Stimulated activated CD8-positive, alpha-beta memory T cell treated with anti-CD3 and anti-CD28 coated beads, Interleukin-4, amount 100 ng/mL, for 24 hours (primary cell): ENCODE measurements around the gene TMEM45B.
"Not testable (repeated sequence)": the region's sequence is repeated elsewhere in the genome, so short reads cannot be mapped to it uniquely, and the experiment has no call there.

Source experiments
- DNase-seq: peaks from one replicate; pipeline ENCODE4 v3.0.0-alpha.2; 2020; ENCODE audit warnings: low read depth

The TMEM45B gene

DNA sequence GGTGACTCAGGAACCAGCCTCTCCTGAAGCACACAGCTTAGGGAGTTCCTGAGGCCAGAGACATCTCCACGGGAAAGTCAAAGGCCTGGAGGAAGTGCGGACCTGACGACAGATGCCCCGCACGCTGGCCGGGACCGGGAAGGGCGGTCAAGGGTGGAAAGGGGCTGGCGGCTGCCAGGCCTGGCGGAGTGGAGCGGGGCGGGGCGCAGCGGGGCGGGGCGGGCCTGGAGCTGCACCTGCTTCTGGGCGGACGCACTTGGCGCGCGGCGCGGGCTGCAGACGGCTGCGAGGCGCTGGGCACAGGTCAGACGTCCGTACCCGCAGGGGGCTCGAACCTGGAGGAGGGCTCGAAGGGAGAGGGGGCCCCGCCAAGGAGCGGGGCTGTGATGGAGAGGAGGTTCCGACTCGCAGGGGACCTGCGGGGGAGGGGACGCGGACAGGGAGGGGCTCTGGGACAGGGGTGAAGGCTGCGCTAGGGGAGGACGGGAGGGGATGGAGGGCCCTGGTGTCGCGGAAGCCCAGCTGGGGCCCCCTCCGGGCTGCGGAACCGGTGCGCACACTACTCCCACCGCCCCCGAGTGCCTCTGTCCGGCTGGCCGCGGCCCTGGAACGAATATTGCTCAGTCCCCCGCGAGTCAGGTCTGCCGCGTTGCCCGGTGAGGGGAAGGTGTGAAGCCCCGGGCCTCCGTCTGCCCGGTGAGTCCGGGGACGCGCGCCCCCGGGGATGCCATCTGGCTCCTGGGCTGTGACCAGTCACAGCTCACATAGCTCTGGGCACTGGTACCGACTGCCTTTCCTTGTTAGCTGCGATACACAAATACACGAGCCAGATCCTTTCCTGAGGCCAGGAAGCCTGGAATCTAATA lies at the start of gene TMEM45B:
TMEM45B (plus strand) TSS at position 253 of the 866 bp plus-strand sequence. CDS start 36,635 bp downstream, outside the sequence.
- no peak for DNase-seq

DNA sequence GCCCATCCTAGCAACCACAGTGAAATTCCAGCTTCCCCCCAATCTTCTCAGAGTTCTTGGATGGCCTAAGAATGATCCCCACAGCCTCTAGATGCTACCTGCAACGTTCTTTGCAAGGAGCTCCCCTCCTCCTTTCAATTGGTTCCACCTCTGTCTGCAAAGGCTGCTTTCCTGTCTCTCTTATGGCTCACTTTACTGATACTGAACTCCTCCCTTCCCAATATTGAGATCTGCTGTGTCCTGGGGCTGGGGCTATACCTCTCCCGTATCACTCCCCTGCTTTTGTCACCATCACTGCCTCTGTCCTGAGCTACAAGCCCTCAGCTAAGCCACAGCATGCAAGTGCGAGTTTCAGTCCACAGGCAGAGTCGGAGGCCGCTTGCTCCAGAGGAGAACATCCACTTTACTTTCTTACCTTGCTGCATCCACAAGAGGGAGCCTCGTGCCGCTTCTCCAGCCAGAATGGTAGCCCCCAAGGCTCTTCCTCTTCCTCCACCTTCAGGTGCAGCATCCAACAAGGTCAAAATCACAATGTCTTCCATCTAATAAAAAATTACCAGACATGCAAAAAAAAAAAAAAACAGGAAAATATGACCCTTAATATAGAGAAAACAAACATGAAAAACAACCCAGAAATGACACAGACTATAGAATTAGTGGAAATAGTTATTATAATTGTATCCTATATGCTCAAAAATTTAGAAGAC lies 48.6 kb upstream of the TMEM45B start:
- DNase-seq = no peak

GRCh38 chr11:129767827-129768226 lies 47.8 kb upstream of the TMEM45B start:
- DNase-seq = no peak

- no peak for DNase-seq
Measured at GRCh38 chr11:129768356-129768755, 47.3 kb upstream of the TMEM45B start.

DNA sequence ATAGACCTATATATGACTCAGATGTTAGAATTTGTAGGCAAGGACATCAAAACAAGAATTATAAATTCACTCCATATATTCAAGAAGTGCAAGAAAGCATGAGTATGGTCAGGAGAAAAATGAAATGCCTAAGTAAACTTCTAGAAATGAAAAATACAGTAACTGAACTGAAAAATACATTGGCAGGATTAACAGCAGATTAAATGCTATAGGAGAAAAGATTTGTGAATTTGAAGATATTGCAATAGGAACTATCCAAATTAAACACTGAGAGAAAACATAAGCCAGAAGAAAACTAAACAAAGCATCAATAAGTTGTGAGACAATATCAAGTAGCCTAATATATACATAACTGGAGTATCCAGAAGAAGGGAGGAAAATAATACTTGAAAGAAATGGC lies 46.6 kb upstream of the TMEM45B start:
- no peak for DNase-seq

DNA sequence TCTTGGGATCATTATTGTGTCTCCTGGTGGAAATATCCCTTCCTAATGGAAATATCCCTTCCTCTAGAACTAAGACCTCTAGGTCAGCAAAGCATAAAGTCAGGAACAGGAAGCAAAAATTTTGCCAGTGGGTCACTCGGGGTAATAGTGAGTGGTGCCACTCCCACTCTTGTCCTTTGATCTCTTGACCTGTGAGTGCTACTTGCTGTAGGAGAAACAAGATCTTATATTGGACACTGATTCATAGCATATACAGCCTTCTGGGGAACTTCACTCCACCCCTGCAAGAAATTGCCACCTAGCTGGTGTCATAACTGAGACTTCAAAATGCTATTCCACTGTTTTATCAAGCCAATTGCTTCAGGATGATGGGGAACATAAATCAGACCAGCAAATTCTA lies 44.7 kb upstream of the TMEM45B start:
- DNase-seq = no peak

- DNase-seq = not testable (repeated sequence)
Measured at GRCh38 chr11:129771456-129771855, 44.2 kb upstream of the TMEM45B start.

GRCh38 chr11:129778877-129779276 lies 36.8 kb upstream of the TMEM45B start:
- DNase-seq = no peak

GRCh38 chr11:129779342-129779741 lies 36.3 kb upstream of the TMEM45B start:
- no peak for DNase-seq

GRCh38 chr11:129785383-129786111 lies 30.1 kb upstream of the TMEM45B start:
- no peak for DNase-seq

GRCh38 chr11:129786112-129786416 lies 29.6 kb upstream of the TMEM45B start:
- DNase-seq = not testable (repeated sequence)

DNA sequence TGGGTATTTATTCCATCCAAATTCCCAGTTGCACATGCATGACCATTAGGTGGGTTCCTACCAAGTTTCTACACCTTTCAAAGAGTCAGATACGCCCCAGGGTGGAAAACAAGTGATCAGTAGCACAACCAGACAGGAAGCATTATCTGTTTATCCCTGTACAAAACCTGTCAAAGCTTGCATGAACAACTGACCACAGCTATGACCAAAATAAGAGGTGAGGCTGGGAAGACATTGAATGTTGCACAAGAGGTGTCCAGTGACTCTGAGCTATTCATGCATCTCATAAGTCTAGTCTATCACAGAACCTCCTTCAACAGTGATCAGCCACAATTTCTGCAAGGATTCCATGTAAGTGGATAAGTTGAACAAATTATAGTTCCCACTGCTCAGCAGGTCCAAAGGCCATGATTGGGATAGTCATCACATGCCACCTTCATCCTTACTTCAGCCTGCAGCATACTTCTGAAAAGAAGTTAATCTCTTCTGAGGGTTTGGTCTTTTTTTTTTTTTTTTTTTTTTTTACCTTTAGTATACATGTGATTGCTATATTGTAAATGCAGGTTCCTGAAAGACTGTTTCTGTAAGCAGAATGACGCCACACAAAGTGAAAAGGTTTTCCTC lies 28.0 kb upstream of the TMEM45B start:
- no peak for DNase-seq

DNA sequence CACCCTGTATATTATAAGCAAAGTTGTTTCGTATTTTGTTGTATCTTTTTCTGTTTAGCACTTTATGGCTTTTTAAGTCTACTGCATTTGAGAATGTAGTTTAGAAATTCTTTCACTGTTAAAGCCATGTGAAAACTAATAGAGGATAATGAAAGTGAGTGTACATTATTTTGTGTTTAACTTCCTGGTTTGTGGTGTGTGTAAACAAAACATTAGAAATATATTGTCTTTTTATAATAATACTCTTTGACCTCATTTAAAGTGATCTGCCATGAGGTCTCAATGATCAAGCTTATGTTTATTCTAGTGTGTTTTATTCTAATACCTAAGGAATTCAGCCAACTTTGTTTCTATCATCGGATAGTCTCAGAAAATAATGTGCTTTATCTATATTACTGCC lies 27.4 kb upstream of the TMEM45B start:
- DNase-seq = no peak

DNA sequence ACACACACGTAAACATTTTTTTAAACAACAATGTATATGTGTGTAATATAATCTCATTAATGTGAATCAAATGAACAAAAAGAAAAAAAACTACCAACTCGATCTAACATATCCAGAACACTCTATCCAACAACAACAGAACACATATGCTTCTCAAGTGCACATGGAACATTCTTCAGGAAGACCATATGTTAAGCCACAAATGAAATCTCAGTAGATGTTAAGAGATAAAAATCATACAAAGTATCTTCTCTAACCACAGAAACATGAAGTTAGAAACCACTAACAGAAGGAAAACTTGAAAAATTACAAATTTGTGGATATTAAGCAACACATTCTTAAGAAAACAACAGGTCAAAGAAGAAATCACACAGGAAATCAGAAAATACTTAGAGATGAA lies 25.5 kb upstream of the TMEM45B start:
- no peak for DNase-seq

- no peak for DNase-seq
Measured at GRCh38 chr11:129791515-129791914, 24.1 kb upstream of the TMEM45B start.

- DNase-seq = no peak
Measured at GRCh38 chr11:129792663-129793062, 23.0 kb upstream of the TMEM45B start.

DNA sequence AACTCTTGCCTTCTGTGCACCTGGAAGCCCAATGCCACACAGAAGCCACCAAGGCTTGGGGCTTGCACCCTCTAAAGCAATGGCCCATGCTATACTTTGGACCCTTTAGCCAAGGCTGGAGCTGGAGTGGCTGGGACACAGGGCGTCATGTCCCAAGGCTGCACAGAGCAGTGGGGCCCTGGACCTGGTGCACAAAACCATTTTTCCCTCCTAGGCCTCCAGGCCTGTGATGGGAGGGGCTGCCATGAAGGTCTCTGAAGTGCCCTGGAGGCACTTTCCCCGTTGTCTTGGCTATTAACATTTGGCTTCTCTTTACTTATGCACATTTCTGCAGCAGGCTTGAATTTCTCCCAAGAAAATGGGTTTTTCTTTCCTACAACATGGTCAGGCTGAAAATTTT lies 20.6 kb upstream of the TMEM45B start:
- DNase-seq = no peak

- DNase-seq = no peak
Measured at GRCh38 chr11:129798212-129798611, 17.4 kb upstream of the TMEM45B start.

DNA sequence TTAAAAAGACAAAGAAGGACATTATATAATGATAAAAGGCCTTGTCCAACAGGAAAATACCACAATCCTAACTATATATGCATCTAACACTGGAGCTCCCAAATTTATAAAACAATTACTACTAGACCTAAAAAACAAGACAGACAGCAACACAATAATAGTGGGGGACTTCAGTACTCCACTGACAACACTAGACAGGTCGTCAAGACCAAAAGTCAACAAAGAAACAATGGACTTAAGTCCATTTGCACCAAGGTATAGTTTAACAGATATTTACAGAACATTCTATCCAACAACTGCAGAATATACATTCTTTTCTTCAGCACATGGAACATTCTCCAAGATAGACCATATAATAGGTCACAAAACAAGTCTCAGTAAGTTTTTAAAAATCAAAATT lies 15.5 kb upstream of the TMEM45B start:
- not testable (repeated sequence) for DNase-seq

GRCh38 chr11:129800655-129801054 lies 15.0 kb upstream of the TMEM45B start:
- DNase-seq = no peak

DNA sequence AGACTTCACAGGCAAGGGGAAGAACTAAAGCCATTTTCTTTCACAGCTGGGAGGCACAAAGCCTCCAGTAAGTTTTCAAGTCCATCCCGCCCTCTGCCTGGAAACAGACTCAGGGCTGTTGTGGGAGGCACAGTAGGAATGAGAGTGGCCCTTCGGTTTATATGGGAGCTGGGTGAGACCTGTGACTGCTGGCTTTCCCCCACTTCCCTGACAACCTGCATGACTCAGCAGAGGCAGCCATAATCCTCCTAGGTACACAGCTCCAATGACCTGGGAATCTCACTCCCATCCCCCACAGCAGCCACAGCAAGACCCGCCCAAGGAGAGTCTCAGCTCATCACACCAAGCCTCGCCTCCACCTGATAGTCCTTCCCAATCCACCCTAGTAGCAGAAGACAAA lies 12.1 kb upstream of the TMEM45B start:
- DNase-seq = no peak

GRCh38 chr11:129804012-129804411 lies 11.6 kb upstream of the TMEM45B start:
- DNase-seq = no peak
